Upper lobe of left lung (tissue), 6 donors: ENCODE measurements around the gene HTR2B. TPM values are rescaled to one million over a fixed set of nuclear protein-coding genes. Genes with fewer than 3 reads are reported as not detected.
"Not testable (repeated sequence)": the region's sequence is repeated elsewhere in the genome, so short reads cannot be mapped to it uniquely, and the experiment has no call there.

Source experiments
- ATAC-seq, 2 donors: fragments of 200-7000 bp; cut with Tn5 transposase; one replicate each; pipeline ENCODE4 v1.9.1; 2022; ENCODE audit warnings: mild to moderate bottlenecking in 2 of 2, moderate library complexity in 2 of 2; ENCODE audit not compliant: low FRiP score in 2 of 2
- DNase-seq, 2 donors: peaks; one replicate each; pipeline ENCODE4 v3.0.0-alpha.2; 2019 to 2020
- H3K27ac ChIP-seq, 4 donors: fragments of 200-600 bp; sonication (generic); one replicate each; pipeline ENCODE4 v1.5.1; 2016 to 2019
- H3K27me3 ChIP-seq, 4 donors: fragments of 200-600 bp; sonication (generic); one replicate each; pipeline ENCODE4 v1.5.1; 2017 to 2019
- H3K36me3 ChIP-seq, 4 donors: fragments of 200-600 bp; sonication (generic); one replicate each; pipeline ENCODE4 v1.5.1; 2016 to 2019
- H3K4me1 ChIP-seq, 4 donors: fragments of 200-600 bp; sonication (generic); one replicate each; pipeline ENCODE4 v1.5.1; 2018 to 2019
- H3K4me3 ChIP-seq, 4 donors: fragments of 200-600 bp; sonication (generic); one replicate each; pipeline ENCODE4 v1.5.1; 2017 to 2019; ENCODE audit warnings: mild to moderate bottlenecking in 2 of 4, moderate library complexity in 1 of 4
- H3K9me3 ChIP-seq, 4 donors: fragments of 200-600 bp; sonication (generic); one replicate each; pipeline ENCODE4 v1.5.1; 2018 to 2019
- EP300 ChIP-seq, 4 donors: sonication (generic); formaldehyde crosslinking; IDR thresholded peaks; one replicate each; pipeline ENCODE4 v1.5.1; 2017; ENCODE audit warnings: antibody characterized with exemption in 4 of 4, control low read depth in 2 of 4
- POLR2A ChIP-seq, 4 donors: fragments of 450-650 bp; IDR thresholded peaks; one replicate each; pipeline ENCODE4 v1.5.1; 2016 to 2017; ENCODE audit warnings: antibody characterized with exemption in 4 of 4, mild to moderate bottlenecking in 2 of 4
- POLR2AphosphoS5 ChIP-seq, 2 donors: sonication (generic); formaldehyde crosslinking; IDR thresholded peaks; one replicate each; pipeline ENCODE4 v1.5.1; 2017; ENCODE audit warnings: antibody characterized with exemption in 2 of 2
- WGBS, 2 donors: methylation state at CpG; one replicate each; pipeline ENCODE4 v1.1.5; 2017 to 2018; 5-methylcytosine and 5-hydroxymethylcytosine counted together
- total RNA-seq, 6 donors: library from RNA; depleted of rRNA in 4 of 6; stranded (reverse); fragments of >200 nt in 4 of 6; gene quantifications; one replicate each; pipeline versions ENCODE4 v1.1.0 to v1.2.1, GENCODE V29; 2016 to 2021
- TF ChIP-seq, protein P1 (sequence below), 6 experiments: fragments of 450-650 bp in 4 of 6; fragments of 200-600 bp in 2 of 6; sonication (generic) in 2 of 6; IDR thresholded peaks; one replicate each; pipeline ENCODE4 v1.5.1; 2016 to 2019; ENCODE audit warnings: antibody characterized with exemption in 6 of 6
- donor health status: DM: no; HTN: no; CAD: no; lungs with moderate emphysema.
- donor health status: DM: no; HTN: yes; CAD: no; lungs with severe emphysema.

HTR2B gene
- total RNA-seq, 6 donors from 2014 or later: 0.15 to 1.0 (median 0.37) TPM; not detected in 1

DNA sequence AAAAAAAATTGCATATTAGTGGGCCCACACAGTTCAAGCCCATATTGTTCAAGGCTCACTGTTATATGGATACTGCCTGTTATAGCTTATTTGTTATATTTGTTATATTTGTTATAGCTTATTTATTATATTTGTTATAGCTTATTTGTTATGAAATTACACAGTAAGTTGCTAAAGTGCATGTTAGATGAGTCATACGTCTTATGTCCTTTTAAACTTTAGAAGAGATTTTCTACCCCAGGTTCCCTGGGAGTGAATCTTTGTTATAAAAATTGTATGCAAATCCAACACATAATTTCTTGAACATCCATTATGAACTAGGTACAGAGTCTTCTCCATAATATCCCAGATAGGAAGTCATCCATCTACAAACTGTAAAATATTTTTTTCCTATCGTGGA lies 22.1 kb downstream of the HTR2B start:
- no peak for DNase-seq
- H3K36me3 ChIP-seq: peaks cover 0 to 39% (median 7%) of the 10 kb centered on the region in 4 donors
- H3K4me3 ChIP-seq: no peak overlapping the region
- no peak for ATAC-seq
- H3K27me3 ChIP-seq: no peaks in the 10 kb centered on the region
- TF ChIP-seq, protein P1, sequence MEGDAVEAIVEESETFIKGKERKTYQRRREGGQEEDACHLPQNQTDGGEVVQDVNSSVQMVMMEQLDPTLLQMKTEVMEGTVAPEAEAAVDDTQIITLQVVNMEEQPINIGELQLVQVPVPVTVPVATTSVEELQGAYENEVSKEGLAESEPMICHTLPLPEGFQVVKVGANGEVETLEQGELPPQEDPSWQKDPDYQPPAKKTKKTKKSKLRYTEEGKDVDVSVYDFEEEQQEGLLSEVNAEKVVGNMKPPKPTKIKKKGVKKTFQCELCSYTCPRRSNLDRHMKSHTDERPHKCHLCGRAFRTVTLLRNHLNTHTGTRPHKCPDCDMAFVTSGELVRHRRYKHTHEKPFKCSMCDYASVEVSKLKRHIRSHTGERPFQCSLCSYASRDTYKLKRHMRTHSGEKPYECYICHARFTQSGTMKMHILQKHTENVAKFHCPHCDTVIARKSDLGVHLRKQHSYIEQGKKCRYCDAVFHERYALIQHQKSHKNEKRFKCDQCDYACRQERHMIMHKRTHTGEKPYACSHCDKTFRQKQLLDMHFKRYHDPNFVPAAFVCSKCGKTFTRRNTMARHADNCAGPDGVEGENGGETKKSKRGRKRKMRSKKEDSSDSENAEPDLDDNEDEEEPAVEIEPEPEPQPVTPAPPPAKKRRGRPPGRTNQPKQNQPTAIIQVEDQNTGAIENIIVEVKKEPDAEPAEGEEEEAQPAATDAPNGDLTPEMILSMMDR (IDR thresholded peaks at IDR 0.05): no peak
- TF ChIP-seq POLR2AphosphoS5 (IDR thresholded peaks at IDR 0.05) (no peak), EP300 (IDR thresholded peaks at IDR 0.05) (no peak), POLR2A (IDR thresholded peaks at IDR 0.05) (no peak)
- no peak overlapping the region for H3K27ac ChIP-seq
- H3K4me1 ChIP-seq: no peaks in the 10 kb centered on the region
- peaks cover 12 to 25% (median 14%) of the 10 kb centered on the region in 4 donors for H3K9me3 ChIP-seq
- 83 to 86% methylated on average over 2 of the region's 2 CpGs for WGBS, 2 donors

DNA sequence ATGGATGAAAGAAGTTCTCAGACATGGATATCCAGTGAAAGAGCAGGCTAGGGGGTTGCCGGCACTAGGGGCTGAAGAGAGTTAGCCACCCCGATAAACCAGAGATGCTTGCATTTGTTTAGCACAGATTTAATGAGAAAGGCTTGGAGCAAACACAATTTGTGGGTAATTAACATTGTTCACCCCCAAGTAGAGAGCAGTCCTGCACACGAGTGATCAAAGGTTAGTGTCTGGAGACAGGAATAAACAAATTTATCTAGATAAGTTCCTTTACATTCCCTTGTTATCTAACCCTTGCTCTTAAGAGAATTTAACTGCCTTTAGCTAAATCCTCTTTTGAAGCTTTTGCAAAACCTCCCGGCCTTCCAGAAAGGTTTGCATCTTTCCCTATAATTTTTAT lies 23.9 kb downstream of the HTR2B start:
- peaks cover 0 to 51% (median 12%) of the 10 kb centered on the region in 4 donors for H3K36me3 ChIP-seq
- TF ChIP-seq POLR2AphosphoS5 (IDR thresholded peaks at IDR 0.05): no peak
- no peak for TF ChIP-seq POLR2A (IDR thresholded peaks at IDR 0.05)
- no peak for TF ChIP-seq EP300 (IDR thresholded peaks at IDR 0.05)
- TF ChIP-seq, protein P1 (IDR thresholded peaks at IDR 0.05): no peak
- H3K4me1 ChIP-seq: no peaks in the 10 kb centered on the region
- no peaks in the 10 kb centered on the region for H3K27me3 ChIP-seq
- no peak overlapping the region for H3K4me3 ChIP-seq
- H3K27ac ChIP-seq: no peak overlapping the region
- H3K9me3 ChIP-seq: peaks cover 12 to 25% (median 14%) of the 10 kb centered on the region in 4 donors
- WGBS, 2 donors: 85 to 92% methylated on average over 4 of the region's 4 CpGs
- ATAC-seq (no peak), DNase-seq (no peak)

DNA sequence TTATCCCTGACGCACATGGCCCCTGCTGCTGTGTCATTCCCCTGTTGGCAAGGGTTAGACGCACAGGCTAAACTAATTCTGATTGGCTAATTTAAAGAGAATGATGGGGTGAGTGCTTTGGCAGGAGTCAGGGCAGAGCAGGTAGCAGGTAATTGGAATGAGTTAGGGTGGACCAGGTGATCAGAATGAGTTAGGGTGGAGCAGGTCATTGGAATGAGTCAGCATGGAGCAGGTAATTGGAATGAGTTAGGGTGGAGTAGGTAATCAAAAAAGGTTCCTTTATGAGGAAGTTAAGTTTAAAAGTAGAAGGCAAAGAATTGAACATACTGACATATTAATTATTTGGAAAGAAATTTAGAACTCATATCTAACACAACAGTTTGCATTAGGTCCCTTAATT lies 24.5 kb downstream of the HTR2B start:
- not testable (repeated sequence) for H3K27me3 ChIP-seq, H3K4me3 ChIP-seq, ATAC-seq, H3K27ac ChIP-seq, DNase-seq, H3K4me1 ChIP-seq
- Histone ChIP-seq H3K9me3 (peaks cover 12 to 25% (median 14%) of the 10 kb centered on the region in 4 donors), H3K36me3 (peaks cover 0 to 57% (median 12%) of the 10 kb centered on the region in 4 donors)
- WGBS, 2 donors: 97 to 100% methylated on average over 2 of the region's 2 CpGs

DNA sequence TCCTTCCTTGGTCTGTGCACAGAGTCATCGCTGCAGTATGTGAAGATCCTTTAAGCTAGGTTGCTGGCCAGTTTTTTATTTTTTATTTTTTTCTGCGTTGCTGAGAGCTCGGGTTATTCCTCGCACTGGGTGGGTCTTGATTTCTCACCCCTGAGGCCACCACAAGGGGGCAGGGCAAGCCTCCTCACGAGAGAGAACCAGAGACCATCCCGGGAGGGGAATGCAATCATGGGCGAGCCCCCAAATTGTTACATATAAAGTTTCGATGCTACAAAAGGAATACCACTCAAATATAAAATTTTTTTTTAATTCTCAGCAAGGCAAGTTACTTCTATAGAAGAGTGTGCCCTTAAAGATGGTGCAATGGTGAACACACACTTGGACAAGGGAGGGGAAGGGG lies 24.9 kb downstream of the HTR2B start:
- peaks cover 0 to 62% (median 12%) of the 10 kb centered on the region in 4 donors for H3K36me3 ChIP-seq
- peaks cover 12 to 29% (median 14%) of the 10 kb centered on the region in 4 donors for H3K9me3 ChIP-seq
- no peaks in the 10 kb centered on the region for H3K27me3 ChIP-seq
- no peak overlapping the region for H3K27ac ChIP-seq
- H3K4me3 ChIP-seq: no peak overlapping the region
- no peak for TF ChIP-seq POLR2A (IDR thresholded peaks at IDR 0.05)
- TF ChIP-seq POLR2AphosphoS5 (IDR thresholded peaks at IDR 0.05): no peak
- no peak for TF ChIP-seq EP300 (IDR thresholded peaks at IDR 0.05)
- TF ChIP-seq, protein P1 (IDR thresholded peaks at IDR 0.05): no peak
- DNase-seq (no peak), ATAC-seq (no peak)
- WGBS, 2 donors: 98 to 99% methylated on average over 8 of the region's 8 CpGs
- no peaks in the 10 kb centered on the region for H3K4me1 ChIP-seq

DNA sequence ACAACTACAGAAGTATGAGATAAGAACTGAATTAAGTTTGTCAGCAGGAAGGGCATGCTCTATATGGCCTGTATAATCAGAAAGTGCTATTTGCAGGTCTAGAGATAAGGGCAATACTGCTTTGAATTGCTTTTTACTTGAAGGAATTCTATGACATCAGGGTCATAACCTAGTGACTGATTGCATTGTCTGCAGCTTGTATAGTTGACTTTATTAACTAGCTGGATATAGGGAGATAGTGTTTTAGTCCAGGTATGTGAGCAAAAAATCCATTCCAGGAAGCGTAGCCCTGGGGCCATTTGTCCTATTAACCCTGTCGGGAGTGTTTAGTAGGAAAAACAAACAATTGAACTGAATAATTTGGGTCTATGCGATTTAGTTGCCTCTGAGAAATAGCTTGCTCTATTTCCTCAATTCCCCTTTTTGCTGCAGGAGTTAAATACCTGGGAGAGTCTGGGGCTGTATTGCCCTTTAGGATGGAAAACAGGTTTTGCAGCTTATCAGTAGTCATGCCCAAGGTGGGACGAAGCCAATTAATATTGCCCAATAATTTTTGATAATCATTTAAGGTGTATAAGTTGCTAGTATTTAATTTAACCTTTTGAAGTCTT lies 30.0 kb downstream of the HTR2B start:
- H3K9me3 ChIP-seq: peaks cover 5 to 19% (median 12%) of the 10 kb centered on the region in 4 donors
- no peaks in the 10 kb centered on the region for H3K4me1 ChIP-seq
- no peak overlapping the region for H3K27ac ChIP-seq
- peaks cover 9 to 74% (median 21%) of the 10 kb centered on the region in 4 donors for H3K36me3 ChIP-seq
- WGBS, 2 donors: 83 to 90% methylated on average over 4 of the region's 4 CpGs
- H3K27me3 ChIP-seq: no peaks in the 10 kb centered on the region
- TF ChIP-seq, protein P1 (IDR thresholded peaks at IDR 0.05): no peak
- no peak for TF ChIP-seq POLR2AphosphoS5 (IDR thresholded peaks at IDR 0.05)
- no peak for TF ChIP-seq EP300 (IDR thresholded peaks at IDR 0.05)
- DNase-seq (no peak), ATAC-seq (no peak)
- H3K4me3 ChIP-seq: no peak overlapping the region
